Neural progenitor cell (in vitro differentiated cells): ENCODE measurements around the gene KRTAP10-6.

ENCODE experiments used
- CTCF ChIP-seq: fragments of 200-600 bp; sonication (generic); IDR thresholded peaks from 2 replicates; pipeline ENCODE4 v1.5.1; 2017; ENCODE audit warnings: antibody characterized with exemption, mild to moderate bottlenecking
- EZH2 ChIP-seq: fragments of 200-600 bp; sonication (generic); IDR thresholded peaks from 2 replicates; pipeline ENCODE4 v1.6.1; 2017; ENCODE audit warnings: antibody characterized with exemption, mild to moderate bottlenecking, moderate library complexity
- EZH2phosphoT487 ChIP-seq: fragments of 200-600 bp; sonication (generic); IDR thresholded peaks from 2 replicates; pipeline ENCODE4 v1.6.1; 2017; ENCODE audit warnings: antibody characterized with exemption

GRCh38 chr21:44594406-44594916, 2.2 kb upstream of the KRTAP10-6 start:
- no peak for TF ChIP-seq CTCF
- TF ChIP-seq EZH2 = no peak
- TF ChIP-seq EZH2phosphoT487 = no peak
